HCT116 (cell line): Measurements from ENCODE around the gene GPR63.

ENCODE experiments used
- POLR2A ChIP-seq: IDR thresholded peaks from 2 replicates; pipeline ENCODE4 v1.7.0; 2011; ENCODE audit warnings: borderline replicate concordance; ENCODE audit not compliant: insufficient read depth, insufficient read length; ENCODE audit errors: extremely low read depth
- POLR2AphosphoS5 ChIP-seq: IDR thresholded peaks from 2 replicates; pipeline ENCODE4 v1.6.1; 2011; ENCODE audit warnings: mild to moderate bottlenecking, low read depth, low read length, moderate library complexity
- TF ChIP-seq, protein P1 (sequence below), 3 experiments: fragments of 200-600 bp in 1 of 3; sonication (generic) in 1 of 3; IDR thresholded peaks in 2 of 3; conservative IDR thresholded peaks in 1 of 3; 2 replicates each; pipeline ENCODE4 v1.5.1; 2012 to 2017; ENCODE audit warnings: low read depth in 2 of 3, low read length in 2 of 3, antibody characterized with exemption in 1 of 3, borderline replicate concordance in 1 of 3, control low read depth in 1 of 3, mild to moderate bottlenecking in 1 of 3, mixed read lengths in 1 of 3, mixed run types in 1 of 3, moderate library complexity in 1 of 3; ENCODE audit not compliant: insufficient read depth in 1 of 3
- TF ChIP-seq, protein P2 (sequence below): IDR thresholded peaks from 2 replicates; pipeline ENCODE4 v1.6.1; 2011; ENCODE audit warnings: mild to moderate bottlenecking, low read length, moderate library complexity; ENCODE audit not compliant: insufficient replicate concordance; ENCODE audit errors: extremely low read depth

DNA sequence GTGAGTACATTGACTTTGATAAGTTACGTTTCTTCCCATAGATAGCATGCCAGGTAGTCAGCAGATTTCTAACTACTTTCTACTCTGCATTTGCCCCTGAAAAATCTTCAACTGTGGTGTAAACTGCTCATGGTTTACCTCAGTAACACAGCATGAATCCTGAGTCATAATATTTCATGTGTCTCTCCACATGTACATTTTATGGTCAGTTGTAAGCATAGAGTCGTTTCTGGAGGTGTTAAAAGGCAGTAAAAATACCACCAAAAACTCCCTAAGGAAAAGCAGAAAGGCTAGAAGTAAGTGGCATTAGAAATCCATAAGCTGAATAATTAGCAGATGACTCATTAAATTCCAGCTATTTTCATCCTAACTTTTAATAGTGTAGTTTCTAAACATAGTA lies 4.1 kb upstream of the GPR63 start:
- TF ChIP-seq POLR2A (no peak), POLR2AphosphoS5 (no peak)
- TF ChIP-seq, protein P1, sequence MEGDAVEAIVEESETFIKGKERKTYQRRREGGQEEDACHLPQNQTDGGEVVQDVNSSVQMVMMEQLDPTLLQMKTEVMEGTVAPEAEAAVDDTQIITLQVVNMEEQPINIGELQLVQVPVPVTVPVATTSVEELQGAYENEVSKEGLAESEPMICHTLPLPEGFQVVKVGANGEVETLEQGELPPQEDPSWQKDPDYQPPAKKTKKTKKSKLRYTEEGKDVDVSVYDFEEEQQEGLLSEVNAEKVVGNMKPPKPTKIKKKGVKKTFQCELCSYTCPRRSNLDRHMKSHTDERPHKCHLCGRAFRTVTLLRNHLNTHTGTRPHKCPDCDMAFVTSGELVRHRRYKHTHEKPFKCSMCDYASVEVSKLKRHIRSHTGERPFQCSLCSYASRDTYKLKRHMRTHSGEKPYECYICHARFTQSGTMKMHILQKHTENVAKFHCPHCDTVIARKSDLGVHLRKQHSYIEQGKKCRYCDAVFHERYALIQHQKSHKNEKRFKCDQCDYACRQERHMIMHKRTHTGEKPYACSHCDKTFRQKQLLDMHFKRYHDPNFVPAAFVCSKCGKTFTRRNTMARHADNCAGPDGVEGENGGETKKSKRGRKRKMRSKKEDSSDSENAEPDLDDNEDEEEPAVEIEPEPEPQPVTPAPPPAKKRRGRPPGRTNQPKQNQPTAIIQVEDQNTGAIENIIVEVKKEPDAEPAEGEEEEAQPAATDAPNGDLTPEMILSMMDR (IDR thresholded peaks at IDR 0.05 in 2 of 3, conservative IDR thresholded peaks at IDR 0.05 in 1 of 3; ENCODE audit: borderline replicate concordance in 1 of 3, insufficient read depth in 1 of 3, low read depth in 2 of 3, low read length in 2 of 3) = no peak
- TF ChIP-seq, protein P2, sequence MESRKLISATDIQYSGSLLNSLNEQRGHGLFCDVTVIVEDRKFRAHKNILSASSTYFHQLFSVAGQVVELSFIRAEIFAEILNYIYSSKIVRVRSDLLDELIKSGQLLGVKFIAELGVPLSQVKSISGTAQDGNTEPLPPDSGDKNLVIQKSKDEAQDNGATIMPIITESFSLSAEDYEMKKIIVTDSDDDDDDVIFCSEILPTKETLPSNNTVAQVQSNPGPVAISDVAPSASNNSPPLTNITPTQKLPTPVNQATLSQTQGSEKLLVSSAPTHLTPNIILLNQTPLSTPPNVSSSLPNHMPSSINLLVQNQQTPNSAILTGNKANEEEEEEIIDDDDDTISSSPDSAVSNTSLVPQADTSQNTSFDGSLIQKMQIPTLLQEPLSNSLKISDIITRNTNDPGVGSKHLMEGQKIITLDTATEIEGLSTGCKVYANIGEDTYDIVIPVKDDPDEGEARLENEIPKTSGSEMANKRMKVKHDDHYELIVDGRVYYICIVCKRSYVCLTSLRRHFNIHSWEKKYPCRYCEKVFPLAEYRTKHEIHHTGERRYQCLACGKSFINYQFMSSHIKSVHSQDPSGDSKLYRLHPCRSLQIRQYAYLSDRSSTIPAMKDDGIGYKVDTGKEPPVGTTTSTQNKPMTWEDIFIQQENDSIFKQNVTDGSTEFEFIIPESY = no peak
